CD4-positive, alpha-beta T cell (primary cell): ENCODE data around the gene SCLY. TPM values are rescaled to one million over a fixed set of nuclear protein-coding genes. Genes with fewer than 3 reads are reported as not detected.

Experiments used
- ATAC-seq: fragments of 200-7000 bp; cut with Tn5 transposase; one replicate; pipeline ENCODE4 v1.10.0; 2022; ENCODE audit warnings: mild to moderate bottlenecking; ENCODE audit not compliant: poor library complexity
- CTCF ChIA-PET: fragments of 350-600 bp; sonication (Branson Sonifier 250); formaldehyde crosslinking; loops from one replicate; lab custom pipeline; 2021; ENCODE audit warnings: antibody characterized with exemption, inconsistent platforms; lab: Charles Lee
- POLR2A ChIA-PET: fragments of 350-600 bp; sonication (Branson Sonifier 250); formaldehyde crosslinking; loops from one replicate; lab custom pipeline; 2021; ENCODE audit warnings: antibody characterized with exemption, inconsistent platforms; lab: Charles Lee
- DNase-seq, 14 experiments: peaks; one replicate each; pipeline ENCODE4 v3.0.0-alpha.2; 2013 to 2020; ENCODE audit warnings: mixed read lengths in 2 of 14
- H3K27ac ChIP-seq, 2 donors: one replicate each; pipeline versions ENCODE4 v1.5.1 to v1.7.0; 2013; ENCODE audit warnings: low read length in 2 of 2, low read depth in 1 of 2, mild to moderate bottlenecking in 1 of 2
- H3K27me3 ChIP-seq, 2 experiments: 1 replicate in 1 of 2; 2 replicates in 1 of 2; pipeline versions ENCODE4 v1.6.1 to v1.7.0; 2013; ENCODE audit warnings: low read length in 2 of 2, control low read depth in 1 of 2, mild to moderate bottlenecking in 1 of 2, moderate library complexity in 1 of 2; ENCODE audit not compliant: insufficient read depth in 2 of 2, control insufficient read depth in 1 of 2
- H3K36me3 ChIP-seq: one replicate; pipeline ENCODE4 v1.6.1; 2013; ENCODE audit warnings: low read length, control low read depth; ENCODE audit not compliant: insufficient read depth
- H3K4me1 ChIP-seq: one replicate; pipeline ENCODE4 v1.6.1; 2013; ENCODE audit warnings: low read length, control low read depth; ENCODE audit not compliant: insufficient read depth
- H3K4me3 ChIP-seq: one replicate; pipeline ENCODE4 v1.5.1; 2013; ENCODE audit warnings: mild to moderate bottlenecking, low read length, moderate library complexity
- H3K9me3 ChIP-seq, 2 experiments: 1 replicate in 1 of 2; 2 replicates in 1 of 2; pipeline versions ENCODE4 v1.6.1 to v1.7.0; 2013; ENCODE audit warnings: low read length in 2 of 2, mild to moderate bottlenecking in 2 of 2, control low read depth in 1 of 2, moderate library complexity in 1 of 2; ENCODE audit not compliant: control insufficient read depth in 1 of 2, insufficient read depth in 1 of 2
- H3K27ac Mint-ChIP-seq: one replicate; pipeline ENCODE4 v1.8.0; 2020; ENCODE audit warnings: mixed read lengths
- H3K27me3 Mint-ChIP-seq: one replicate; pipeline ENCODE4 v1.8.0; 2021; ENCODE audit warnings: mixed read lengths
- H3K36me3 Mint-ChIP-seq: one replicate; pipeline ENCODE4 v1.8.0; 2021; ENCODE audit warnings: low read depth, mixed read lengths
- H3K4me1 Mint-ChIP-seq: one replicate; pipeline ENCODE4 v1.8.0; 2021; ENCODE audit warnings: low read depth, mixed read lengths
- H3K4me3 Mint-ChIP-seq: one replicate; pipeline ENCODE4 v1.8.0; 2020; ENCODE audit warnings: mild to moderate bottlenecking, mixed read lengths
- H3K9me3 Mint-ChIP-seq: one replicate; pipeline ENCODE4 v1.8.0; 2020; ENCODE audit warnings: mixed read lengths
- intact Hi-C, 2 experiments: fragments of 100-400 bp; cut with DNase I in 1 of 2; cut with micrococcal nuclease in 1 of 2; formaldehyde crosslinking; loops; one replicate each; pipeline versions ENCODE4 v1.15.1 to v1.9.0; 2023 to 2025; cut with DNase I, micrococcal nuclease
- total RNA-seq, 174 experiments: library from RNA in 2 of 174; stranded (reverse) in 2 of 174; gene quantifications; one replicate each; pipeline ENCODE4 v1.2.3 and lab custom pipeline; 2021 to 2026
- TF ChIP-seq, protein P1 (sequence below): fragments of 200-600 bp; IDR thresholded peaks from one replicate; pipeline ENCODE4 v1.8.0; 2022; ENCODE audit warnings: antibody characterized with exemption, mild to moderate bottlenecking

SCLY gene
- total RNA-seq, 2 experiments from 2014 or later: 8.9 to 9.6 TPM

GRCh38 chr2:238096311-238097011 lies 35.7 kb downstream of the SCLY start:
- Mint-ChIP-seq H3K27me3 (no peaks in the 10 kb centered on the region), H3K9me3 (no peaks in the 10 kb centered on the region), H3K36me3 (no peaks in the 10 kb centered on the region), H3K4me1 (no peaks in the 10 kb centered on the region), H3K4me3 (no peak overlapping the region), H3K27ac (no peak overlapping the region)
- no peak overlapping the region for H3K27ac ChIP-seq
- H3K4me3 ChIP-seq: no peak overlapping the region
- no peak for ATAC-seq
- no peak for DNase-seq
- H3K27me3 ChIP-seq: no peaks in the 10 kb centered on the region
- TF ChIP-seq, protein P1, sequence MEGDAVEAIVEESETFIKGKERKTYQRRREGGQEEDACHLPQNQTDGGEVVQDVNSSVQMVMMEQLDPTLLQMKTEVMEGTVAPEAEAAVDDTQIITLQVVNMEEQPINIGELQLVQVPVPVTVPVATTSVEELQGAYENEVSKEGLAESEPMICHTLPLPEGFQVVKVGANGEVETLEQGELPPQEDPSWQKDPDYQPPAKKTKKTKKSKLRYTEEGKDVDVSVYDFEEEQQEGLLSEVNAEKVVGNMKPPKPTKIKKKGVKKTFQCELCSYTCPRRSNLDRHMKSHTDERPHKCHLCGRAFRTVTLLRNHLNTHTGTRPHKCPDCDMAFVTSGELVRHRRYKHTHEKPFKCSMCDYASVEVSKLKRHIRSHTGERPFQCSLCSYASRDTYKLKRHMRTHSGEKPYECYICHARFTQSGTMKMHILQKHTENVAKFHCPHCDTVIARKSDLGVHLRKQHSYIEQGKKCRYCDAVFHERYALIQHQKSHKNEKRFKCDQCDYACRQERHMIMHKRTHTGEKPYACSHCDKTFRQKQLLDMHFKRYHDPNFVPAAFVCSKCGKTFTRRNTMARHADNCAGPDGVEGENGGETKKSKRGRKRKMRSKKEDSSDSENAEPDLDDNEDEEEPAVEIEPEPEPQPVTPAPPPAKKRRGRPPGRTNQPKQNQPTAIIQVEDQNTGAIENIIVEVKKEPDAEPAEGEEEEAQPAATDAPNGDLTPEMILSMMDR: no peak
- POLR2A ChIA-PET: no interaction called here
- peaks cover 0 to 4% of the 10 kb centered on the region in 2 experiments for H3K9me3 ChIP-seq
- CTCF ChIA-PET: no interaction called here
- no peaks in the 10 kb centered on the region for H3K4me1 ChIP-seq
- peaks cover 7% of the 10 kb centered on the region for H3K36me3 ChIP-seq
- intact Hi-C loops: no loop called here

- H3K27me3 ChIP-seq: no peaks in the 10 kb centered on the region
- H3K27ac ChIP-seq: no peak overlapping the region
- intact Hi-C loops: no loop called here
- ATAC-seq (no peak), DNase-seq (no peak)
- peaks cover 7% of the 10 kb centered on the region for H3K36me3 ChIP-seq
- TF ChIP-seq, protein P1: no peak
- Mint-ChIP-seq H3K4me1 (no peaks in the 10 kb centered on the region), H3K4me3 (no peak overlapping the region), H3K27ac (no peak overlapping the region), H3K27me3 (no peaks in the 10 kb centered on the region), H3K9me3 (no peaks in the 10 kb centered on the region), H3K36me3 (no peaks in the 10 kb centered on the region)
- H3K4me3 ChIP-seq: no peak overlapping the region
- H3K9me3 ChIP-seq: peaks cover 0 to 4% of the 10 kb centered on the region in 2 experiments
- H3K4me1 ChIP-seq: no peaks in the 10 kb centered on the region
- ChIA-PET CTCF (no interaction called here), POLR2A (no interaction called here)
These were observed 36.6 kb downstream of the SCLY start for GRCh38 chr2:238097201-238097987.

DNA sequence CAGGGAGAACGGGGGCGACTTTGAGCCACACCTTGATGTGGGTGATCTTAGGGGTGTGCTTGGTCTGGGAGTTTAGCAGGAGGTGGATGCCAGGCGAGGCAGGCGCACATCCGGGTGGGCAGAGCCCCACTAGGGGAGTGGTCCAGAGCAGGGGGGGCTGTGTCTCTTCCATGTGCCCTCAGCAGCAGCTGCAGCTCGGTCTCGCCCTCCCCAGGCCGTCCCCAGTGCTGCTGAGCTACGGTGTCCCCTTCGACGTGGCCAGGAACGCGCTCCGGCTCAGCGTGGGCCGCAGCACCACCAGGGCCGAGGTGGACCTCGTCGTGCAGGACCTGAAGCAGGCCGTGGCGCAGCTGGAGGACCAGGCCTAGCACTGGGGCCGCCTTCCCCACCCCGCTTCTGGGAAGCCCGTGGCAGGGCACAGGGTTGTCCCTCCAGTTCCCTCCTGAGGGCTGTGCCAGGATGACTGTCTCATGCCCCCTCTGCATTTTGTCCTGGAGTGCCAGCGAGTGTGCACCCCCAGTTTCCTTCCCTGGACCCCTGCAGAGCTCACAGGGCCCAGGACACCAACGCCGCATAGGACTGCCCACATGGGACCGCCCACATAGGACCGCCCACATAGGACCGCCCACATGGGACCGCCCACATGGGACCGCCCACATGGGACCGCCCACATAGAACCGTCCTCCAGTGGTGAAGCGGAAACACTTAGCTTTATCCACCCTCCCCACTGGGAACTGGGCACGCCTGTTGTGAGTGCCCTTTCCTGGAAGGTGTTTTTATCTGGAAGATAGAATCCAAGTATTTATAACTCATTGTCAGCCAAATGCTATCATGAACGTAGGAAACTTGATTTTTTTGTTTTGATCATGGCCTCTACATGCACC lies 37.4 kb downstream of the SCLY start:
- Histone ChIP-seq H3K4me3 (no peak overlapping the region), H3K9me3 (peaks cover 0 to 4% of the 10 kb centered on the region in 2 experiments), H3K4me1 (no peaks in the 10 kb centered on the region), H3K27ac (no peak overlapping the region), H3K27me3 (no peaks in the 10 kb centered on the region), H3K36me3 (peaks cover 7% of the 10 kb centered on the region)
- ATAC-seq (peak; percentile 41), DNase-seq (peak in 3 of 14 experiments; percentile 28 to 65 (median 46))
- intact Hi-C loops: no loop called here
- Mint-ChIP-seq H3K27ac (no peak overlapping the region), H3K9me3 (no peaks in the 10 kb centered on the region), H3K36me3 (no peaks in the 10 kb centered on the region), H3K4me1 (no peaks in the 10 kb centered on the region), H3K4me3 (no peak overlapping the region), H3K27me3 (no peaks in the 10 kb centered on the region)
- POLR2A ChIA-PET: no interaction called here
- CTCF ChIA-PET: no interaction called here
- TF ChIP-seq, protein P1: no peak
